HG02870 (cell line): ENCODE data around the gene SPNS3.

Experiments used
- ATAC-seq: cut with Tn5 transposase; IDR thresholded peaks from one replicate; pipeline ENCODE4 v1.9.1; 2021; ENCODE audit warnings: mild to moderate bottlenecking, moderate library complexity; ENCODE audit not compliant: unreplicated experiment

SPNS3 gene

GRCh38 chr17:4523946-4524345 lies 90.2 kb downstream of the SPNS3 start:
- no peak for ATAC-seq

DNA sequence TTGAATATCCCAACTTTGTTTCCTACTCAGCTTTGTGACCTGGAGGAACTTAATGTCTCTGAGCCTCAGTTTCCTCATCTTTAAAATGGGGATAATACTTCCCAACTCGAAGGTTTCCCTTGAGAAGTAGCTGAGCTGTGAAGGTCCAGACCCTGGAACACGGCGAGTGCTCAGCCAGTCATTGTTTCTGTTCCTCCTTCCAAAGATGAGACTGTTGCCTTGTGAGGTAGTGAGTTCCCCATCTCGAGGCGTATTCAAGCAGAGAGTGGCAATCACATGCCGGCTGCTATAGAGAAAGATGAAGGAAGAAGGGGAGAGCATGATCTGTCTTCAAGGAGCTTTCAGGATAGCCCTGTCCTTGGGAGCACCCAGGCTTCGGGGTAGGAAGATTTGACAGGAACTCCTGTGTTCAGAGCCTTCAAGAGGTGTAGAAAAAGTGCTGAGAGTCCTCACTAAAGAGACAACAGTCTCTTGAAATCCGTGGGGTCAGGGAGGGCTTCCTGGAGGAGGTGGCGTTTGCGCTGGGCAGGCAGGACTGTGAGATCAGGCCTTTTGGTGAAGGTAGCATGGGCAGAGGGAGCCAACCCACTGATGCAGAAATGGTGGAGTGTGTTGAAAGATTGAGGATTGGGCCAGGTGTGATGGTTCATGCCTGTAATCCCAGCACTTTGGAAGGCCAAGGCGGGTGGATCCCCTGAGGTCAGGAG lies 92.1 kb downstream of the SPNS3 start:
- ATAC-seq = no peak

DNA sequence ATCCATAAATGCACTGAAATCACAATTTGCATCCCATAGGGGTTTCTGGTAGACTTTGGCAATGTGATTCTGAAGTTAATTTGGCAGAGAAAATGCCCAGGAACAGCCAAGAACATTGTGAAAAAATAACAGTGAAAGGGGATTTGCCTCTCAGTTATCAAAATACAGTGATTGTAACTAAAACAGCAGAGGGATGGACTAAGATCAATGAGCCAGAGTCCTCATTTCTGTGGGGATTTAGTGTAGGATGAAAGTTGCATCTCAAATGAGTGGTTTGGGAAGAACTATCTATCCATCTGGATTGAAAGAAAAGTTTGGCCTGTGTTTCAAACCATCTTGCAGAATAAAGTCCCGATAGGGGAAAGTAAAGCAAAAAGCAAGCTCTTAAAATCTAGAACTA lies 93.4 kb downstream of the SPNS3 start:
- ATAC-seq = no peak

- no peak for ATAC-seq
Observed at GRCh38 chr17:4527566-4528125, 93.9 kb downstream of the SPNS3 start.

GRCh38 chr17:4529533-4530152 lies 95.9 kb downstream of the SPNS3 start:
- ATAC-seq = no peak

DNA sequence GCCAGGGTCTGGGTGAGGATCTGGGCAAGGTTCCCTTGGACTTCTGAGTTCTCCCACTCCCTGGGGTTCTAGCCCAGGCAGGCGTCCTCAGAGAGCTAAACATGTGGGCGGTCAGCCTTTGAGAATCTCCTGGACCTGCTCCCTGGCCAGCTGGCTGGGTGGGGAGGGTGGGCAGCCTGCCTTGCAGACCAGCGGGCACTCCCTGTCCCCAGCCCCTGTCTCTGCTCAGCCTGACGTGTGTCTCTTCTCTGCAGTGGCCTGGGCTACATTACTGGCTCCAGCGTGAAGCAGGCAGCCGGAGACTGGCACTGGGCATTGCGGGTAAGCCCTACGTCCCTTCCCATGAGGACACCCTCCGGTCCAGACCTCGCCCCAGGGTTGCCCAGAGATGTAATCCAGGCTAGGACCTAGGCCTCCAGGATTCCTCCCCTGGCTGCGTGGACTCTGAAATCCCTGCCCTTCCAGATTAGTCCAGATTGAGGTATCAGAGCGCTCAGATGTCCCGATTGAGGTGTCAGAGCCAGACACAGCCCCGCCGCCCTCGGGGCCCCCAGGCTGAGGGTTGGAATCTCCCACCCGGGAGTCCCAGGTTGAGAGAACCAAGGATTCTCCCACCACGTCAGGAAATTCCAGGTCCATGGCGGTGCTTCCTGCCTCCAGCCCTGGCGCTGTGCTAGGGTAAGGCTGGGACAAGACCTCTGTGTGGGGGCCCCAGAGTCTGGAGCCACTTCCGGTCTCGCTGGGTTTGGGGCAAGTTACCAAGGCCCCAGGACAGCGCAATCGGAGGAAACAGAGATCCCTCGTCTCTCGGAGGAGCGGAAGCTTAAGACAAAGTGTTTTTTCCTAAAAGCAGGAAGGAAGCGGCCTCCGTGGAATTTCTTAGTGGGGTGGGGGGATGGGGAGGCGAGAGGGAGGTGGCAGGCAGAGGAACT lies 97.3 kb downstream of the SPNS3 start:
- ATAC-seq = no peak

DNA sequence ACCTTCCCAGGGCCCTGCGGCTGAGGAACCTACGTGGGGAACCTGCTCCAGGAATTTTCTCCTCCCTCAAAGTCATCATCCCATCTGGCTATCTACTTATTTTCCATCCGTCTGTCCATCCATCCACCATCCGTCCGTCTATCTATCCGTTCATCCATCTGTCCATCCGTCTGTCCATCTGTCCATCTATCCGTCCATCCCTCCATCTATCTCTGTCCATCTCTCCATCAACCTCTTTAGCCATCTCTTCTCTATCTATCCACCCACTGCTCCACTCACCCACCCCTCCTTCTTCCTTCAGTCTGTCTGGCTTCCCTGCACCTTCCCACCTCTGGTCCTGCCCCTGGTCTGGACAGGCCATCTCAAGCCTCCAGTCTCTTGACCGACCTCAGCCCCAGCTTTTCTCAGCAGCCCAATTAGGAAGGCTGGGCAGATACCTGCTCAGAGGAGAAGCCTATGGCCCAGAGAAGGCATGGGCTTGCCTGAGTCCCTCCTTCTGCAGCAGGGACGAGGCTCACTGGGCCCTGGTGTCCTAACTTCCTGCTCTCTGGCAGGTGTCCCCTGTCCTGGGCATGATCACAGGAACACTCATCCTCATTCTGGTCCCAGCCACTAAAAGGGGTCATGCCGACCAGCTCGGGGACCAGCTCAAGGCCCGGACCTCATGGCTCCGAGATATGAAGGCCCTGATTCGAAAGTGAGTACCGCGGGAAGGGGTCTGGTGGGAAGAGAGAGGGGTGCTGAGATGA lies 98.4 kb downstream of the SPNS3 start:
- no peak for ATAC-seq

DNA sequence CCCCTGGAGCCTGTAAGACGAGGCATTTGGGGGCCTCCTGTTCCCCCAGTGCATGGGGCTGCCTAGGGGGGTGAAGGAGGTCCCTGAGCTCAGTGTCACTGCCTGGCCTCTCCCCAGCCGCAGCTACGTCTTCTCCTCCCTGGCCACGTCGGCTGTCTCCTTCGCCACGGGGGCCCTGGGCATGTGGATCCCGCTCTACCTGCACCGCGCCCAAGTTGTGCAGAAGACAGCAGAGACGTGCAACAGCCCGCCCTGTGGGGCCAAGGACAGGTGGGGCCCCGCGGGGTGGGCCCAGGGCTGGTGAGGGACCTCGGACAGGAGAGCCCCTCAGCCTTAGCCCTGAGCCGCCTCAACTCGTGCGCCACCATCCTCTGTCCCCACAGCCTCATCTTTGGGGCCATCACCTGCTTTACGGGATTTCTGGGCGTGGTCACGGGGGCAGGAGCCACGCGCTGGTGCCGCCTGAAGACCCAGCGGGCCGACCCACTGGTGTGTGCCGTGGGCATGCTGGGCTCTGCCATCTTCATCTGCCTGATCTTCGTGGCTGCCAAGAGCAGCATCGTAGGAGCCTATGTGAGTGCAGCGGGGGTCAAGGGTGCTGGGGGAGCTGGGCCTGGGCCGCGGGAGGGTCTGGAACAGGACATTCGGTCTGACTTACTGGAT lies 99.3 kb downstream of the SPNS3 start:
- ATAC-seq = no peak

DNA sequence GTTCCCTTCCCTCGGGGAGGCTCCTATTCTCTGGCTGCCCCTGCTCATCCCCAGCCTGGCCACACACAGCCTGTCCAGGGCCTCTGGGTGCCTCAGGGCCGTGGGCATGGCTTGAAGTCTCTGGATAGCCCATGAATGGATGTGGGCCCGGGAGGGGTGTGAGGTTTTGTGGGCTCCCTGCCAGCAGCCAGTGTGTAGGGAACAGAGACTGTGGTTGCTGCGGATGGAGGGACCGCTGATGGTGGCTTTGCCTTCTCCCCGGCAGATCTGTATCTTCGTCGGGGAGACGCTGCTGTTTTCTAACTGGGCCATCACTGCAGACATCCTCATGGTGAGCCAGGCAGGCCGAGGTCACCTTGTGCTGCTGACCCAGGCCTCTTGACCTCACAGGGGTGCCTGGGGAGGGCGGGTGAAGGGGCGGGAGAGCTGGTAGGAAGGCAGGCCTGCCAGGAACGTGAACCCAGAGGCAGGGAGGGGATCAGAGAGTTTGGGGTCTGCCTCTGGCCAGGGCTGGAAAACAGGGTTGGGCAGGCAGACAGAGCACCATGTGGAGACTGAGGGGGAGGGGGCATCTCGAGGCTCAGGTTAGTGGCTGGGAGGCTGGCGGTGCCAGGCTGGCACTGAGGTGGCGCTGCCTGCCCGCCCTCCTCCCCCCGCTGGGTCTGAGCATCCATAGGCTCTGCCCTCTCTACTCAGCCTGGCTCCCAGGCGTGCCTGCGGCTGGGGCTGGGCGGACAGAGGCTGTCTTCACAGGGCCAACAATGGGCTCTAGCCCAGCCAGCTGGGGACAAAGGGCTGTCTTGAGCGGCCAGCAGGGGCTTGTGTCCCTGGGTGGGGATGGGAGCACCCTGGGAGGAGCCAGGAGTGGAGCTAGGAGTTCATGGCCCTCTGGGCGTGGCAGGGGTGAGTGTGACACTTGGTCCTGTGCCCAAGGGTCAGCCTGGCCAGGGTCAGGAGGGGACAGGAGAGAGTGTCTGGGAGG lies 100.1 kb downstream of the SPNS3 start:
- no peak for ATAC-seq

- ATAC-seq = no peak
Observed at GRCh38 chr17:4534515-4534914, 100.8 kb downstream of the SPNS3 start.

DNA sequence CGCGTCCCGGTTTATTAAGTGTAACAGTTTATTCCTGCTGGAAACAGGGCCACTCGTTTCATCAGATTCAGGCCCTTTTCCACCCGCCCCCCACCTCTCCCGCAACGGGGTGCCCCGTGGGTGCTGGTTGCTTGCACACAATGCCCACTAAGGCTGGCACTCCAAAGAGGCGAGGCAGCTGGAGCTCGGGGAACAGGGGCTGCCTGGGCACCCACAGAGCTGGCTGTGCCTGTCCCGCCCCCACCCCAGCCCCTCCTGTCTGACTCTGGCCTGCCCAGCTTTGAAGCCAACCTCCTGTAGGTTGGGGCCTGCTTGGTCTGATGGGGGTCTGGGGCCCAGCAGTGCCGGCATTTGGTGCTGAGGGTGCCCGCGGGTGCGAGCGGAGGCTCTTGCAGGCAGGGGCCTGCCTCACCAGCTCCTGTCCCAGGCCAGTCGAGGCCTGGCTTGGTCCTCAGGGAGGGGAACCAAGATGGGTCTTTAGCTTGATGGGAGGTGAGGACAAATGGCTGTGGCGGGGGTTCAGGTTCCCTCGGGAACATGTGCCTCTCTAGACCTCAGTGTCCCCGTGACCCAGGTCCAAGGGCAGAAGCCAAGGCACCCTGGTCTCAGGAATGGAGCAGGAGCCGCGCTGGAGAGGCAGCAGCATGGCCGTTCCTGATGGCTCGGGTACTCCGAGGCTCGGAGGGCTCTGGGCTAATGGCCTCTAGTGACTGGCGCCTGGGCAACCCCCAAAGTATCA lies 101.4 kb downstream of the SPNS3 start:
- ATAC-seq = no peak

GRCh38 chr17:4535667-4536258 lies 102.0 kb downstream of the SPNS3 start:
- no peak for ATAC-seq

GRCh38 chr17:4536259-4536741 lies 102.6 kb downstream of the SPNS3 start:
- ATAC-seq = no peak

DNA sequence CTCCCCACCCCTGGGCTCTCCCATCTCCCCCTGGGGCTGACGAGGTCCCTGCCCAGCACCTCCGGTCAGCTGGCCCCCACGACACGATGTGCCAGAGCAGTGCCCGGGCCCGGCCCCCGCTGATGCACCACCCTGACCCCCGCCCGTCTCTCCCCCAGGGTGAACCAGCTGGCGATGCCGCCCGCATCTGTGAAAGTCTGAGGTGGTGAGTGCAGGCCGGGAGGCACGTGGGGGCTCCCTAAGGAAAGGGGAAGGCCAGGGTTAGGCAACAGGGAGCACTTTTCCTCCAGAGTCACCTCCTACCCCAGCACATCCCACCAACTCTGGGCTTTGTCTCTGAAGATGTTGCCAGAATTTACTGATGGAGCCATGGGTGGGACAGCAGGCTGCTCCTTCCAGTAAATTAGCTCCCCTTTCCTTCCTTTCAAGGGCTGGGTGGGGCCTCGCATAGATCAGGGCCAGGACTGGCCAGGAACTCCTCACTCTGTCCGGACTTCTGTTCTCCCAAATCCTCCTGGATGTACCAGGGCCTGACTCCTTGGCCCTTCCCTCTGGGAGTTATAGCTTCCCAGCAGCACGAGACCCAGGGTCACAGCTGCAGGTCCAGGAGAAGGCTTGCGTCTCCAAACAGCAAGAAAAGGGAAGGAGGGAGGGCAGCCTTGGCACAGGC lies 103.1 kb downstream of the SPNS3 start:
- no peak for ATAC-seq
